CD8-positive, alpha-beta memory T cell (primary cell): ENCODE data around the gene RELL1. TPM values are rescaled to one million over a fixed set of nuclear protein-coding genes. Genes with fewer than 3 reads are reported as not detected.

Experiments used
- CTCF ChIA-PET: fragments of 350-600 bp; sonication (Branson Sonifier 250); formaldehyde crosslinking; loops from one replicate; lab custom pipeline; 2021; ENCODE audit warnings: antibody characterized with exemption; lab: Charles Lee
- POLR2A ChIA-PET: fragments of 350-600 bp; sonication (Branson Sonifier 250); formaldehyde crosslinking; loops from one replicate; lab custom pipeline; 2021; ENCODE audit warnings: antibody characterized with exemption; lab: Charles Lee
- DNase-seq, 5 donors: peaks; one replicate each; pipeline versions ENCODE4 v3.0.0 to v3.0.0-alpha.2; 2020 to 2022; ENCODE audit warnings: mixed read lengths in 1 of 5
- H3K27ac ChIP-seq: one replicate; pipeline ENCODE4 v1.7.0; 2013; ENCODE audit warnings: low read depth, mild to moderate bottlenecking, low read length, moderate library complexity
- H3K27me3 ChIP-seq: 2 replicates; pipeline ENCODE4 v1.7.0; 2013; ENCODE audit warnings: low read length, mild to moderate bottlenecking; ENCODE audit not compliant: insufficient read depth, poor library complexity, severe bottlenecking
- H3K36me3 ChIP-seq: 2 replicates; pipeline ENCODE4 v1.7.0; 2013; ENCODE audit warnings: mild to moderate bottlenecking, low read length, moderate library complexity; ENCODE audit not compliant: insufficient read depth
- H3K4me1 ChIP-seq: 2 replicates; pipeline ENCODE4 v1.7.0; 2013; ENCODE audit warnings: mild to moderate bottlenecking, low read length, moderate library complexity; ENCODE audit not compliant: insufficient read depth
- H3K4me3 ChIP-seq: 2 replicates; pipeline ENCODE4 v1.7.0; 2013; ENCODE audit warnings: mild to moderate bottlenecking, low read length
- H3K9me3 ChIP-seq: 2 replicates; pipeline ENCODE4 v1.7.0; 2013; ENCODE audit warnings: mild to moderate bottlenecking, low read length
- H3K27ac Mint-ChIP-seq, 8 donors: one replicate each; pipeline ENCODE4 v1.8.0; 2020 to 2021; ENCODE audit warnings: mixed read lengths in 8 of 8, mild to moderate bottlenecking in 6 of 8, inconsistent platforms in 3 of 8, moderate library complexity in 3 of 8
- H3K27me3 Mint-ChIP-seq, 2 donors: one replicate each; pipeline ENCODE4 v1.8.0; 2020 to 2021; ENCODE audit warnings: mixed read lengths in 2 of 2, mild to moderate bottlenecking in 1 of 2, moderate library complexity in 1 of 2
- H3K36me3 Mint-ChIP-seq, 3 donors: one replicate each; pipeline ENCODE4 v1.8.0; 2020 to 2021; ENCODE audit warnings: mixed read lengths in 3 of 3, inconsistent platforms in 1 of 3, mild to moderate bottlenecking in 1 of 3
- H3K4me1 Mint-ChIP-seq, 3 donors: one replicate each; pipeline ENCODE4 v1.8.0; 2020 to 2021; ENCODE audit warnings: mixed read lengths in 3 of 3, inconsistent platforms in 1 of 3, mild to moderate bottlenecking in 1 of 3
- H3K4me3 Mint-ChIP-seq, 7 donors: one replicate each; pipeline ENCODE4 v1.8.0; 2020 to 2021; ENCODE audit warnings: mixed read lengths in 7 of 7, mild to moderate bottlenecking in 6 of 7, moderate library complexity in 4 of 7, inconsistent platforms in 2 of 7
- H3K9me3 Mint-ChIP-seq, 5 donors: one replicate each; pipeline ENCODE4 v1.8.0; 2020 to 2022; ENCODE audit warnings: mixed read lengths in 5 of 5, mild to moderate bottlenecking in 3 of 5, moderate library complexity in 2 of 5, inconsistent platforms in 1 of 5
- polyA plus RNA-seq: library from polyadenylated mRNA; unstranded; fragments of 300-500 nt; fragmentation: Illumina TruSeq; gene quantifications from one replicate; pipeline ENCODE4 v1.2.3, GENCODE V29; 2021
- total RNA-seq, 2 experiments: library from RNA; stranded (reverse); gene quantifications; one replicate each; pipeline ENCODE4 v1.2.3, GENCODE V29; 2021

RELL1 gene
- total and polyA plus RNA-seq, 3 experiments from 2014 or later, result 7.4 to 21.4 (median 19.9) TPM

DNA sequence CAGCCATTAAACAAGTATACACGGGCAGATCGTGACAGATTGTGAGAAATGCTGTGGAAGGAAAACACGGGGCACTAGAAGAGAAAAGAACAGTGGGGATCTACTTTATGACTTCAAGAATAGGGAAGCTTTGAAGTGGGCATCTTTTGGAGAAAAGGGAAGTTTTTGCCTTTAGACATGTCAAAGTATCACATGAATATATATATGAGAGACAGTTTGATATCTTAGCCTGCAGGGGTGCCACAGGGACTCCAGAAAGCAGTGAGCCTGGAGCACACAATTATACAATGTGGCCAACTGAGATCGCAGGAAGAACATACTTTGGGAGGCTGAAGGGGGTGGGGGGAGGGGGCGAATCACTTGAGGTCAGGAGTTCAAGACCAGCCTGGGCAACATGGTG, 35.7 kb downstream of the RELL1 start:
- Mint-ChIP-seq H3K4me3 (no peak overlapping the region), H3K36me3 (peaks cover 10 to 65% (median 18%) of the 10 kb centered on the region in 3 donors), H3K27ac (peak overlapping the region in 3 of 8 donors; percentile 1 to 13 (median 2)), H3K27me3 (no peaks in the 10 kb centered on the region), H3K4me1 (peaks cover 22 to 44% (median 42%) of the 10 kb centered on the region in 3 donors), H3K9me3 (peaks cover 0 to 2% (median 0%) of the 10 kb centered on the region in 5 donors)
- H3K27me3 ChIP-seq, result no peaks in the 10 kb centered on the region
- no peak overlapping the region for H3K27ac ChIP-seq
- CTCF ChIA-PET, result no interaction called here
- H3K4me3 ChIP-seq, result no peak overlapping the region
- H3K36me3 ChIP-seq, result peaks cover 10% of the 10 kb centered on the region
- H3K9me3 ChIP-seq, result no peaks in the 10 kb centered on the region
- H3K4me1 ChIP-seq, result peaks cover 4% of the 10 kb centered on the region
- POLR2A ChIA-PET, result interaction anchor here (0.7 kb wide), 1 partner anchor 1337 kb away, joined by 6 read pairs; no protein-coding TSS in a partner anchor
- DNase-seq, result no peak

DNA sequence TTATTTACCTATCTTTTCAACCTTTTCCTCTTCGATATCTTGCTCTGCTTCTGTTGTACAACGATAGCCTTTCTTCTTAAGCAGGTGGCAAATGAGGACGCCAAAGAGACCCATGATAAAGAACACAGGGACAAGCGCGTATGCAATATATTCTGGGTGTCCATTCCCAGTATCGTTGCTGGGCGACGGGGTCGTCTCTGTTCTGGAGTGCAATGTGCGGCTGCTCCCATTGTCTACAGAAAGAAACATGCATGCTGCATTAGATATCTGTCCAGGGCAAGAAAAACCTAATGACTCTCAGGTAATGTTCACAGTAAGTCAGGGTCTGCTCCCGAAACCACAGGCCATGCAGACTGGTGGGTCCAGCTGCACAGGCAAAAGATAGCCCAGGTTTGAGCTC, 36.9 kb downstream of the RELL1 start:
- H3K27ac ChIP-seq, result no peak overlapping the region
- POLR2A ChIA-PET, result no interaction called here
- DNase-seq, result no peak
- H3K9me3 ChIP-seq, result no peaks in the 10 kb centered on the region
- no peaks in the 10 kb centered on the region for H3K27me3 ChIP-seq
- no peaks in the 10 kb centered on the region for H3K9me3 Mint-ChIP-seq
- peak overlapping the region in 2 of 8 donors; percentile 18 to 50 for H3K27ac Mint-ChIP-seq
- H3K36me3 ChIP-seq, result peaks cover 10% of the 10 kb centered on the region
- H3K4me1 Mint-ChIP-seq, result peaks cover 19 to 40% (median 39%) of the 10 kb centered on the region in 3 donors
- no peak overlapping the region for H3K4me3 Mint-ChIP-seq
- H3K27me3 Mint-ChIP-seq, result no peaks in the 10 kb centered on the region
- H3K36me3 Mint-ChIP-seq, result peaks cover 3 to 69% (median 15%) of the 10 kb centered on the region in 3 donors
- H3K4me1 ChIP-seq, result peaks cover 4% of the 10 kb centered on the region
- CTCF ChIA-PET, result no interaction called here
- no peak overlapping the region for H3K4me3 ChIP-seq

- H3K27ac Mint-ChIP-seq, result no peak overlapping the region
- Histone ChIP-seq H3K4me3 (no peak overlapping the region), H3K27me3 (no peaks in the 10 kb centered on the region), H3K36me3 (peaks cover 10% of the 10 kb centered on the region), H3K4me1 (peaks cover under 1% of the 10 kb centered on the region), H3K27ac (no peak overlapping the region), H3K9me3 (no peaks in the 10 kb centered on the region)
- peaks cover 15 to 33% (median 28%) of the 10 kb centered on the region in 3 donors for H3K4me1 Mint-ChIP-seq
- no peak overlapping the region for H3K4me3 Mint-ChIP-seq
- CTCF ChIA-PET, result no interaction called here
- no peak for DNase-seq
- no peaks in the 10 kb centered on the region for H3K9me3 Mint-ChIP-seq
- peaks cover 0 to 71% (median 17%) of the 10 kb centered on the region in 3 donors for H3K36me3 Mint-ChIP-seq
- H3K27me3 Mint-ChIP-seq, result no peaks in the 10 kb centered on the region
- POLR2A ChIA-PET, result no interaction called here
These were observed 37.9 kb downstream of the RELL1 start for GRCh38 chr4:37648084-37648817.

DNA sequence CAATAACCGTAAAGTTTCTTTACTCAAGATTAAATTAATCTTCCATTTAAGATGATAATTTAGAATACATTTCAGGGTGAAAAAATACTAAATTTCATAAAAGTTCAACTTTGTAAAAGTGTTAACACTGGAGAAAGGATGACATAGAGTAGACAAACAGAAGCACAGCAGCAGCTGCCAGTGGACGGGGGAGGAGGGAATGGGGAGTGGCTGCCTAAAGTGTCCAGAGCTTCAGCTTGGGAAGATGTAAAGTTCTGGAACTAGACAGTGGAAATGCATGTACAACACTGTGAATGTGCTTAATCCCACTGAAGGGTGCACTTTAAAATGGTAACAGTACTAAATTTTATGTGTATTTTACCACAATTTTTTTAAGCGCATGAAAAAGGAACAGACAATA, 39.9 kb downstream of the RELL1 start:
- H3K4me3 Mint-ChIP-seq, result no peak overlapping the region

DNA sequence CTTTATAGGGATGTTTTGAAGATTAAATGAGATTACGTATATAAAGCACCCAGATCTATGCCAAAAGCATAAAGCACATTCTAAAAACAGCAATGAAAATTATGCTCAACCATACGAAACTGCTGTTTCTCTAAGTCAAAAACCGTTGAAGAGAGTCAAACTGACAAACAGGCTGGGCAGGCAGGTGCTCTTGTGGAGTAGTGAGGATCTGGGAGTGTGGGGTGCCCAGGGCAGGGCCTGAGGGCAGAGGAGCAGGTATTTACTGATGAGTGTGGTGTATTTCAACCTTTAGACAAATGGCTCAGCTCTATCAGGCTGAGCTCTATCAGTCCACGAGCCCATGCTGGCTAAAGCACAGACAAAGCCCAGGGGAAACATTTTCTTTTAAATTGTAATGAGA, 40.4 kb downstream of the RELL1 start:
- ChIA-PET POLR2A (no interaction called here), CTCF (no interaction called here)
- peaks cover 10% of the 10 kb centered on the region for H3K36me3 ChIP-seq
- H3K4me1 Mint-ChIP-seq, result peaks cover 7 to 18% (median 11%) of the 10 kb centered on the region in 3 donors
- no peak overlapping the region for H3K27ac ChIP-seq
- no peak for DNase-seq
- H3K4me1 ChIP-seq, result no peaks in the 10 kb centered on the region
- H3K4me3 ChIP-seq, result no peak overlapping the region
- H3K4me3 Mint-ChIP-seq, result no peak overlapping the region
- H3K9me3 ChIP-seq, result no peaks in the 10 kb centered on the region
- H3K36me3 Mint-ChIP-seq, result peaks cover 0 to 74% (median 17%) of the 10 kb centered on the region in 3 donors
- H3K9me3 Mint-ChIP-seq, result no peaks in the 10 kb centered on the region
- H3K27ac Mint-ChIP-seq, result peak overlapping the region in 1 of 8 donors; percentile 44
- no peaks in the 10 kb centered on the region for H3K27me3 Mint-ChIP-seq
- H3K27me3 ChIP-seq, result no peaks in the 10 kb centered on the region

More for the DNA sequence above, 39.9 kb downstream of the RELL1 start:
- H3K9me3 Mint-ChIP-seq, result no peaks in the 10 kb centered on the region
- DNase-seq, result no peak
- no peaks in the 10 kb centered on the region for H3K27me3 Mint-ChIP-seq
- peaks cover 10 to 20% (median 14%) of the 10 kb centered on the region in 3 donors for H3K4me1 Mint-ChIP-seq
- ChIA-PET CTCF (no interaction called here), POLR2A (no interaction called here)
- Histone ChIP-seq H3K4me1 (no peaks in the 10 kb centered on the region), H3K36me3 (peaks cover 10% of the 10 kb centered on the region), H3K4me3 (no peak overlapping the region), H3K27ac (no peak overlapping the region), H3K9me3 (no peaks in the 10 kb centered on the region), H3K27me3 (no peaks in the 10 kb centered on the region)
- peaks cover 0 to 74% (median 17%) of the 10 kb centered on the region in 3 donors for H3K36me3 Mint-ChIP-seq
- no peak overlapping the region for H3K27ac Mint-ChIP-seq

GRCh38 chr4:37644962-37645361, 41.2 kb downstream of the RELL1 start:
- POLR2A ChIA-PET, result no interaction called here
- H3K4me3 ChIP-seq, result no peak overlapping the region
- no peaks in the 10 kb centered on the region for H3K27me3 Mint-ChIP-seq
- peaks cover 10% of the 10 kb centered on the region for H3K36me3 ChIP-seq
- H3K4me3 Mint-ChIP-seq, result no peak overlapping the region
- CTCF ChIA-PET, result no interaction called here
- H3K9me3 Mint-ChIP-seq, result no peaks in the 10 kb centered on the region
- peaks cover 4 to 12% (median 5%) of the 10 kb centered on the region in 3 donors for H3K4me1 Mint-ChIP-seq
- peak overlapping the region in 1 of 8 donors; percentile 22 for H3K27ac Mint-ChIP-seq
- H3K27me3 ChIP-seq, result no peaks in the 10 kb centered on the region
- no peak overlapping the region for H3K27ac ChIP-seq
- H3K9me3 ChIP-seq, result no peaks in the 10 kb centered on the region
- H3K36me3 Mint-ChIP-seq, result peaks cover 0 to 68% (median 15%) of the 10 kb centered on the region in 3 donors
- H3K4me1 ChIP-seq, result no peaks in the 10 kb centered on the region
- no peak for DNase-seq

GRCh38 chr4:37641886-37642849, 44.0 kb downstream of the RELL1 start:
- H3K4me3 Mint-ChIP-seq, result no peak overlapping the region
- no peak for DNase-seq
- POLR2A ChIA-PET, result no interaction called here
- H3K27me3 Mint-ChIP-seq, result no peaks in the 10 kb centered on the region
- no peaks in the 10 kb centered on the region for H3K27me3 ChIP-seq
- no peak overlapping the region for H3K4me3 ChIP-seq
- peak overlapping the region in 3 of 8 donors; percentile 45 to 82 (median 61) for H3K27ac Mint-ChIP-seq
- H3K36me3 Mint-ChIP-seq, result peaks cover 8 to 58% (median 19%) of the 10 kb centered on the region in 3 donors
- H3K4me1 Mint-ChIP-seq, result peaks cover 0 to 5% (median 0%) of the 10 kb centered on the region in 3 donors
- H3K4me1 ChIP-seq, result no peaks in the 10 kb centered on the region
- H3K27ac ChIP-seq, result no peak overlapping the region
- H3K9me3 ChIP-seq, result no peaks in the 10 kb centered on the region
- H3K36me3 ChIP-seq, result peaks cover under 1% of the 10 kb centered on the region
- CTCF ChIA-PET, result interaction anchor here (1.0 to 1.2 kb wide), 2 partner anchors 9 to 58 kb away, joined by 3 read pairs; no protein-coding TSS in a partner anchor
- no peaks in the 10 kb centered on the region for H3K9me3 Mint-ChIP-seq
